ENCODE measurements around the gene HPS6.

- TF ChIP-seq POLR2A (IDR thresholded peaks at IDR 0.05; ENCODE audit: low read length) (no peak), SREBF2 (IDR thresholded peaks at IDR 0.05) (no peak)
These were observed 36.0 kb downstream of the HPS6 start for GRCh38 chr10:102101152-102101551.
